Measurements from ENCODE around the gene UNC5B. TPM values are rescaled to one million over a fixed set of nuclear protein-coding genes. Genes with fewer than 3 reads are reported as not detected.

UNC5B gene
- total RNA-seq, 1 donor from 2014 or later = 13.7 TPM

GRCh38 chr10:71339796-71340589, 127.6 kb downstream of the UNC5B start:
- no peak for DNase-seq (ENCODE audit: low spot score)

GRCh38 chr10:71342573-71343391, 130.4 kb downstream of the UNC5B start:
- DNase-seq (ENCODE audit: low spot score) = no peak

- peak; percentile 93 for DNase-seq (ENCODE audit: low spot score)
Measured at GRCh38 chr10:71343392-71343773, 131.0 kb downstream of the UNC5B start.

GRCh38 chr10:71344154-71344925, 132.0 kb downstream of the UNC5B start:
- no peak for DNase-seq (ENCODE audit: low spot score)

- no peak for DNase-seq (ENCODE audit: low spot score)
Measured at GRCh38 chr10:71344993-71345480, 132.7 kb downstream of the UNC5B start.

GRCh38 chr10:71345694-71346093, 133.3 kb downstream of the UNC5B start:
- DNase-seq (ENCODE audit: low spot score) = no peak

GRCh38 chr10:71346731-71347130, 134.4 kb downstream of the UNC5B start:
- DNase-seq (ENCODE audit: low spot score) = no peak

- DNase-seq (ENCODE audit: low spot score) = no peak
Measured at GRCh38 chr10:71347587-71348395, 135.4 kb downstream of the UNC5B start.

- DNase-seq (ENCODE audit: low spot score) = no peak
Measured at GRCh38 chr10:71348850-71349249, 136.5 kb downstream of the UNC5B start.

- no peak for DNase-seq (ENCODE audit: low spot score)
Measured at GRCh38 chr10:71349406-71349805, 137.0 kb downstream of the UNC5B start.

- no peak for DNase-seq (ENCODE audit: low spot score)
Measured at GRCh38 chr10:71351087-71351486, 138.7 kb downstream of the UNC5B start.

GRCh38 chr10:71351628-71352319, 139.4 kb downstream of the UNC5B start:
- DNase-seq (ENCODE audit: low spot score) = no peak

Other genes starting within 250 kb of the UNC5B start
- gene SLC29A3, start 106.7 kb downstream of the UNC5B start, total RNA-seq (ENCODE audit: insufficient read depth, low replicate concordance) = 1.2 TPM
- gene CDH23, start 184.3 kb downstream of the UNC5B start, total RNA-seq (ENCODE audit: insufficient read depth, low replicate concordance) = 7.0 TPM

Data from umbilical cord (tissue), 2 donors.